HG03378 (cell line): ENCODE results near the gene FARP1.

Source experiments
- ATAC-seq: cut with Tn5 transposase; IDR thresholded peaks from one replicate; pipeline ENCODE4 v1.9.1; 2021; ENCODE audit warnings: mild to moderate bottlenecking, moderate library complexity; ENCODE audit not compliant: unreplicated experiment

FARP1 gene

DNA sequence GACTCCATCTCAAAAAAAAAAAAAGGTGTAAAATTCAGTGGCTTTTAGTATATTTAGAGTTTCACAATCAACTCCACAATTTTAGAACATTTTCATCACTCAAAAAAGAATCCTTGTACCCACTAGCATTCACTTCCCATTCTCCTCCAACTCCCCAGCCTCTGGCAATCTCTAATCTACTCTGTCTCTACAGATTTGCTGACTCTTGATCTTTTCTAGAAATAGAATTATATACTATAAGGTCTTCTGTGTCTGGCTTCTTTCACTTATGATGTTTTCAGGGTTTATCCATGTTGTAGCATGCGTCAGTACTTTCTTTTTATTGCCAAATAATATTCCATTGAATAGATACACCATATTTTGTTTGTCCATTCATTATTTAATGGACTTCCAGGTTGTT is 8.0 kb upstream of the FARP1 start:
- no peak for ATAC-seq

DNA sequence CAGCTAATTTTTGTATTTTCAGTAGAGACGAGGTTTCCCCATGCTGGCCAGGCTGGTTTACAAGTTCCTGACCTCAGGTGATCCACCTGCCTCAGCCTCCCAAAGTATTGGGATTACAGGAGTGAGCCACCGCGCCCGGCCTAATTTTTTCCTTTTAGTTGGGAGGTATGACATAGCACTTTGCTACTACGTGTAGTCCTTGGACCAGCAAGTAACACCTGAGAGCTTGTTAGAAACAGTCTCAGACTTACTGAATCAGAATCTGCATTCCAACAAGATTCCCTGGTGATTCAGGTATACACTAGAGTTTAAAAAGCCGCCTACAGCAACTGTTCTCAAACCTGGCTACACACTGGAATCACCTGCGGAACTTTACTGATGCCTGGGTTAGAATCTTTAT is 1.8 kb upstream of the FARP1 start:
- no peak for ATAC-seq

DNA sequence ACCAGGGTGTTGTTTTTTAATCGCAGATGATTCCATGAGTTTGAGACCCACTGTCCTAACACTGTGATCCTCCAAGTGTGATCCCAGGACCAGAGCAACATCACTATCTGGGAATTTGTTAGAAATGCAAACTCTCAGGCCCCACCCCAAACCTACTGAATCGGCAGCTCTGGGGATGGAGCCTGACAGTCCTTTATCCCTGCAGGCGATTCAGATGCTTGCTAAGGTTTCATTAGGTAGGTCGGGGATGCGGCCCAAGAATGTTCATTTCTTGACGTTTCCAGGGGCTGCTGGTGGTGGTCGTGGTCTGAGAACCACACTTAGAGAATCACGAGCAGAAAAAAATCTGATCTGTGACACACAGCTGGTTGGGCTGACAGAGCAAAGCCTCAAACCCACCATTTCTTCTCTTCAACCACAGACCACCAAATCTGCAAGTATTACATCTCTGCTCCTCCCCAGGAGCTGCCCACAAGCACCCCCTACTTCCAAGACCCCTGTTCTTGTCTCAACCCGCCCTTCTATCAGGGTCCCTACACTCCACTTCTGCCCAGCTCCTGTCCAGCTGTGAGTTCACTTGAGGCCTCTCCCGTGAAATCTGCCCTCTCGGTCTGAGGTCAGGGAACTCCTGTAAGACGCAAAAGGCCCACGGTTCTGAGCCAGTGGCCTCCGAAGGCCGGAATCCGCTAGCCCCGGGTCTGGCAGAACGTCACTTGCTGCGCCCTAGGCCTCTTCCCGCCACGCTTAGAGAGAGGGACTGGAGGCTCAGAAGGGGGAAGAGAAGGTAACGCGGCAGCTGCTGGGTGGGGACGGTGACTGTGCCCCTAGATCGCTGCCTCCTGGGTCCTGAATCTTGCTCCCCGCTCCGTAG is 1.1 kb upstream of the FARP1 start:
- ATAC-seq, result no peak

DNA sequence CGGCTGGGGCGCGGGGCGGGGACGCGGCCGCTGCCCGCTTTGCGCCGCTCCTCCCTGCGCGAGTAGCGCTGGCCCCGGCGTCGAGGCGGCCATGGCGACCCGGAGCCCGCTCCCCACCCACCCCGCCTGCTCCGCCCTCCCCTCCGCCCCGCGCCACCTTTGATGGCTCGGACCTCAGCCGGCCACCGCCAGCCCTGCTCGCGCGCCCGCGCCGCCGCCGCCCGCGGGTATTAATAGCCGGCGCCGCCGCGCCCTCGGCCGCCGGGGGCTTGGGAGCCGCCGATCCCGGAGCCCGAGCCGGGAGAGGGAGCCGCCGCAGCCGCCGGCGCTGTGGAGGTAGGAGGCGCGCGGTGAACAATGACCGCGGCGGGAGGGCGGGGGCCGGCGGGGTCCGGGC is 261 bp downstream of the FARP1 start:
- no peak for ATAC-seq

DNA sequence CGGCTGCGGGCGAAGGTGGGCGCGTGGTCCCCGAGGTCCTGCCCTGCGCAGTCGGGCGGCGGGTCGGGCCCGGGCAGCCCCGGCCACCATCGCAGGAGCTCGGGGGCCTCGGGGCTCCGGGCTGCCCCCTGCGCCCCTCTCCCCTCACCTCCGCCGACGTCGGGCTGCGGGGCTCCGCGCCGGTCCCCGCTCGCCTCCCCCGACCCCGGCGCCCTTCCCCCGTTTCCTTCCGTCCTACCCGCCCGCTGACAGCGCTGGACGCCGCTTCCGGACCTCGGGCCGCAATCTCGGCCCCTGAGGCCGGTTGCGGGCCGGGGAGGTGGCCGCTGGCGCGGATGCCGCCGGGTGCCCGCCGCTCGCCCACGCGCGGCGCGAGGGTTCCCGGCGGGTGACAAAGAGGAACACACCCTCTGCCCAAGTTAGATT is 720 bp downstream of the FARP1 start:
- no peak for ATAC-seq

DNA sequence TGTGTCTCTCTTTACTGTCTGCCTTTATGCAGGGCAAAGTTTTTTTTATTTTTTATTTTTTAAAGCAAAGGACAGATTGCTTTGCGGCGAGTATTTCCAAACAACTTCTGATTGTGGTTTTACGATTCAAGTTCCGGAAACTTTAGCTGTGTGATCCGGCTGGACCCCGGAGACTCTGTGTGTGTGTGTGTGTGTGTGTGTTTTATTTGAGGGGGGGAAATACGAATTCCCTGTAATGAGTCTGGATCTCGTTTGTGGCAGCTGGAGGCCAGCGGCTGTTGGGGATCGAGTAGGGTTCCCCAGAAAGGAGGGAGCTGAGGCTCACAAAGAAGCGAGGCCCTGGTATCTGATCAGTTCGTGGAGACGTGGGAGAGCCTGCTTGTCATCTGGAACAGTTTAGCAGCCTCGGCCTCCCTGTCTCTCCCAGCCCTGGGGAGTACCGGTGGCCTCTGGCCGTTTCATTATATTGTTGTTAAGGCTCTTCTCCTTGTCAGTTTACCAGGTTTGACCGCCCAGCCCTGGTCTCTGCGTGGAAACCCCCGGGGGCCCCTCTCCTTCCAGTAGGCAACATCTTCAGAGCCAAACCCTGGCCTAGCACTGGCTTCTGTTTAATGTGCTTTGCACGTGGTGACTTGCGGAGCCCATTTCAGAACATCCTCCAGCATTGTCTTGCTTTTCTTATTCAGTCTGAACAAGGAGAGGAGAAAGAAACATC is 1.3 kb downstream of the FARP1 start:
- no peak for ATAC-seq

DNA sequence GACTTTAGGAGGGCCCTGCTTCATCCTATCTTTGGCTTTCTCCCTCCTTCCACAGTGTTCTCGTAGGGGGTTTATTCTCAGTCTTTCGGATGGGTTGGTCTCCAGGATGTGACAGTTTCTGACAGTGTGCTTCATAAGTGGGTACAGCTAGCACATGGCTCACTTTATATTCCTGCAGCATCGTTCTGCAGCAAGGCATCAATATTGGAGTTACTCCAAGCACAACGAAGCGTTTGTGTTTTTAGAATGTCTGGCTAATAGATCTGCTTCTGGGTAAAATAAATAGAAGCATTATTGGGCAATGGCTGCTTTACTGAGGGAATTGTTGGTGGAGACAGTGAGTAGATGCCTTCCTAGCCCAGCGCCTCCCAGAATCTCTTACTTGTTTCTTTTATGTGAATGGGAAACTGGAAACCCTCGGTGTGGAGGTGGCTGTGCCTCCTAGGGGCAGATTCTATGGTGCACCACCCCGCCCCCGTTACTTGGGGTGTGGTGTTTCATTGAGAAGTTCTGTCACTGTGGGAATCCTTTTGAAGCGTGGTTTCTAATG is 2.0 kb downstream of the FARP1 start:
- no peak for ATAC-seq

DNA sequence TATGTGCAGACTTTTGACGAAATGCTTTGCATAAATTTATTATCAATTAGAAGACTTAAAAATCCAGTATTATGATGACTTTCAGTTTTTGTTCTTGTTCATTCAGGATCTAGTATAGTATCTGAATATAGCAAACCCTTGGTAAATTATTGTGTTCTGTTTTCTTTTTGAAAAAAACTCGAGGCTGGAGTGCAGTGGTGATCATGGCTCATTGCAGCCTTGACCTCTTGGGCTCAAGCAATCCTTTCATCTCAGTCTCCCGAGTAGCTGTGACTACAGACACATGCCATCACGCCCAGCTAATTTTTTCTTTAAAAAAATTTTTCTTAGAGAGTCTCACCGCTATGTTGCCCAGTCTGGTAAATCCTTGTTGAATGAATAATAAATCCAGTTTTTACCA is 4.6 kb downstream of the FARP1 start:
- no peak for ATAC-seq

DNA sequence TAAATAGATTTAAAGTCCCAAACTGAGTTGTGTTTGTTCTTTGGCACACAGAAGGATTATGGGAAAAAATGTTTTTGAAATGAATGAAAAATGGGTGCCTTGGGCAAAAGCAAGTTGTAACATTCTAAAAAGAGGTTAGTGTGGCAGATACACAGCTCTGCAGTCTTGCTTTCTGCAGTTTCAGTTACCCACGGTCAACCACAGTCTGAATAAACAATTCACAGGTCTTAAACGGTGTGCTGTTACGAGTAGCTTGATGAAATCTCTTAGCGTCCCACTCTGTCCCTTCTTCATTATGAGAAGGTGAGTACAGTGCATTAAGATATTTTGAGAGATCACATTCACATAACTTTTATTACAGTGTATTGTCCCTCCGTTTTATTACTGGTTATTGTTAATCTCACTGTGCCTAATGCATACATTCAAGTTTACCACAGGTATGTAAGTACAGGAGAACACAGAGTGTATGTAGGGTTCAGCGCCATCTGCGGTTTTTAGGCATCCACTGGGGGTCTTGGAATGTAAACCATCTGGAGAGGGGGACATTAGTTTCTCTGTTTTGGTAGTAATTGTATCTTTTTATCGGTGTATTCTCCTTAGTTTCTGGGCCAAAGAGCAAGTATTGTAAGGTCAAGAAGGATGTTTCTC is 8.1 kb downstream of the FARP1 start:
- ATAC-seq, result no peak

DNA sequence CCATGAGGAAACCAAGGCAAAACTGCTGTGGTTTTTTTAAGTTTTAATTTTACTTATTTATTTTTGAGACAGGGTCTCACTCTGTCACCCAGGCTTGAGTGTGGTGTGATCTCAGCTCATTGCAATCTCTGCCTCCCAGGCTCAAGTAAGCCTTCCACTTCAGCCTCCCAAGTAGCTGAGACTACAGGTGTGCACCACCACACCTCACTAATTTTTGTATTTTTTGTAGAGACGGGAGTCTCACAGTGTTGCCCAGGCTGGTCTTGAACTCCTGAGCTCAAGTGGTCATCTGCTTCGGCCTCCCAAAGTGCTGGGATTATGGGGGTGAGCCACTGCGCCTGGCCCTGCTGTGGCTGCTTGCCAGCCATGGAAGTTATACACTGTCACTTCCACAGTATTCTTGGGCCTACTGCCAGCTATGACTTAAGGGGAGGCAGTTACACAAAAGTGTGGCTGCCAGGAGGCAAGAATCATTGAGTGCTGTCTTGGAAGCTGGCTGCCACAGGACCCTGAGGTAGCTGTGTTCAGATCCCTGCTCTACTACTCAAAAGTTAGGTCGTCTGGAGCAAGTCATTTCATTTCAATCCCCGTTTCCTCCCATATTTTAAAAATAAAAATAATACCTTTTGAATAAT is 12.7 kb downstream of the FARP1 start:
- ATAC-seq, result no peak

DNA sequence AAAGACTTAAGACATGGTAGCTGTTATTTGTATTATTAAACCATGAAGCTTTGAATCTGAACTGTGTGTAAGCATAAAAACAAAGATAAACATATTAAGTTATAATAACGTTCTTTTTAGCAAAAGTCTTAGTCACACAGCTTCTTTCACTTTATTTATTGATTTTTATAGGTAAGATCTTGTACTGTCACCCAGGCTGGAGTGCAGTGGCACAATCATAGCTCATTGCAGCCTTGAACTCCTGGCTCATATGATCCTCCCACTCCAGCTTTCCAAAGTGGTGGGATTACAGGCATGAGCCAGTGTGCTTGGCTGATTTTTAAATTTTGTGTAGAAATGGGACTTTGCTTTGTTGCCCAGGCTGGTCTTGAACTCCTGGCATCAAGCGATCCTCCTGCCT is 13.4 kb downstream of the FARP1 start:
- ATAC-seq, result no peak

DNA sequence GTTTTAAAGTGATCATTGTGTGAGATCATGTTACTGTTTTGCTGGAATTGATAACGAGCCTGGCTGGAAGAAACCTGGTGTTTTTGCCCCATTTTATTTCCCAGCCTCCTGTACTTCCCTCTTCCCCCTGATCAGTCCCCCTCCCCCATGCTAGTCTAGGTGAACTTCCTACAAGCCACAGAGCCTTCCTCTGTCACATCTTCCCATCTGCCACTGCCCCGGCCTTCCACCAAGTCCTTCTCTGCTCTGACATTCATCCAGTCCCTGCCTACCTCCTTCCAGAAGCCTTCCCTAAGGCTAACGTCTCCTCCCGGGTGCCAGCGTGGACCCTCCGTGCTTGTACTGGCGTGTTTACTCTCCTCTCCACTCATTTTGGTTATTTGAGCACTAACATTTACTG is 14.3 kb downstream of the FARP1 start:
- no peak for ATAC-seq

DNA sequence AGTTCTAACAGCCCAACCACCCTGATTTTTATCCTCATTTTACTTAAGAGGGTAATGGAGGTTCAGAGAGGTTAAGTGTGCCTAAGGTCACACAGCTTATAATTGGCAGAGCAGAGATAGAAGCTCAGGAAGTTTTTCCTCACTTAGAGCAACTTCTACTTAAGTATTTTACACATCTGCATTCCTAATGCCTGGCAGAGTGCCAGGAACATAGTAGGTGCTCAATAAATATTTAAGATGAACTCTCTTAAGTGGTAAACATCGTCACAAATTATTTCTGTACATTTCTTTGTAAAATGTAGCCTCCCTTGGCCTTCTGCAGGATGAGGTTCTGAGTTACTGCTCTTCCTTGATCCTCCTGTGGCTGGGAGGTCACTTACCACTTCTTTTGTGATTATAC is 14.7 kb downstream of the FARP1 start:
- no peak for ATAC-seq

DNA sequence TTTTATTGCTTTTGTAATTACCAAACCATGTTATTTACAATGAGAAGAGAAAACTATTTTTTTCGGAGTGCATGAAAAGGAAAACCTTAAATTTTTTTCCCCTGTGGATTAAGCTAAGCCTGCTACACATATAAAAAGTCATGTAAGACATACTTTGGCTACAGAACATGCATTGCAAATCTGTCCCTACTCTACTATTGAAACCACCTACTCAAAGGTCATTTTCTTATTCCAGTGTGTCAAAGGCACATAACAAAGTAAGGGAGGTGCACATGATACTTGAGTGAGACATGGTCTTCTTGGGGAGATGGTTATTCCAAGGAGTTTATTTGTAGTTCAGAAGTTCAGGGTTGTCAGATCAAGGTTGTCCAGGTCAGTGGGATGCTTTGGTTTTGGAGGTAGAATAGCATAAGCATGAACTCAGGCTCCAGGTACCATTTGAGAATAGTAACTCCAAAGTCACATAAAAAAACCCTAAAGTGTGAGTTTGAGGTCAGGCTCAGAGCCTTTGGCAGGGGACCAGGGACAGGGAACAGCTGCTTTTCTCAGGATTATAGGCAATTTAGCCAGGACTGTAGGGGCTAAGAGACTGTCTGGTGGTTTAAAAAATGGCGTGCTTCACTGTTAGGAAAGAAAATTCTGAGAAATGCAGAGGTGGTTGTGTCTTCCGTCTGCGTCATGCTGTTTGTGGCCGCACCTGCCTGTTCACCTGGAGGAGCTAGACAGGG is 15.4 kb downstream of the FARP1 start:
- ATAC-seq, result no peak

DNA sequence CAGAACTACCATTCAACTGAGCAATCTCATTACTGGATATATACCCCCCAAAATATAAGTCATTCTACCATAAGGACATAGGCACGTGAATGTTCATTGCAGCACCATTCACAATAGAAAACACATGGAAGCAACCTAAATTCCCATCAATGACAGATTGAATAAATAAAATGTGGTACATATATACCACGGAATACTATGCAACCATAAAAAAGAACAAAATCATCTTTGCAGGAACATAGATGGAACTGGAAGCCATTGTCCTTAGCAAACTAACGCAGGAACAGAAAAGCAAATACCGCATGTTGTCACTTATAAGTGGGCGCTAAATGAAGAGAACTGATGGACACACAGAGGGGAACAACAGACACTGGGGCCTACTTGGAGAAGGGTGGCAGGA is 20.0 kb downstream of the FARP1 start:
- no peak for ATAC-seq

DNA sequence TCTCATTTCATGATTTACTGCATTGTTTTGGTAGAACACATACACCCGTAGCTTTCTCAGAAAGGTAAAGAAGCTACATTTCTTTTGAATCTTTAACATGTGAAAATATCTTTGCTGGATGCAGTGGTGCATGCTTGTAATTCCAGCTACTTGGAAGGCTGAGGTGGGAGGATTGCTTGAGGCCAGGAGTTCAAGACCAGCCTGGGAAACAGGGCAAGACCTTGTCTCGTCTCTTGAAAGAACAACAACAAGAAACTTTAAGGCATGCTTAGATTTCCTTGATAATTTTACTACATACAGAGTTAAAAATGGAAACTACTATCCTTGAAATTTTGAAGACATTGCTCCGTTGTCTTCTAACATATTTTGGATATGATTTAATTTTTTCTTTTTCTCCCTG is 26.4 kb downstream of the FARP1 start:
- ATAC-seq, result no peak

DNA sequence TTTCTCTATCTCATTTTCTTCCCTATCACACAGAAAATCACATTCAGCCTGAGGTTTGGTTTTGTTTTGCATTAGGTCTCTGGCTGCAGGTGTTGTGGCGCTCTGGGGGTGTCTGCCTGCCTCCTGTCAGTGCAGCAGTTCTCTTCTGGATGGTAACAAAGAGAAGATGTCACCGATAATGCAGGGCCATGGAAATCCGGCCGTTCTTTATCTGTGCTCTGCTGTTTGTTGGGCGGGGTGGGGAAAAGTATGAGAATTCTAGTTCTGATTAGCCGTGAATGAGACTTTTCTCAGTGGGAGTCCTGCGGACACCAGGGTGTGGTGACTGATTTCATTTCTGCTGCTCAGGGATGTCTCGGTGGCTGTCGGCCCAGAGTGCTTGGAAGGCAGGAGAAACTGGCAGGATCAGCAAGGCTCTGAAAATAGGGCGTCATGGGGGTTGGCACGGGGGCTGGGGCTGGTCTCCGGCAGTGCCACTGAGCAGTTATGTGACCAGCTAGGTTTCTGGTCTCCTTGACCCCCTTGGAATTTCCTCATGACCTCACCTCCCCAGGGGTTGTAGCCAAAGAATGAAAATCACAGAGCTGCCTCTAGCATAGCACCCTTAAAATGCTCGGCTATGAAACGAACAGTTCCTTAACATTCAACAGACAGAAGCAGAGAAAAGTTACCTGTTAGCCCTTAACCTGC is 29.2 kb downstream of the FARP1 start:
- no peak for ATAC-seq

DNA sequence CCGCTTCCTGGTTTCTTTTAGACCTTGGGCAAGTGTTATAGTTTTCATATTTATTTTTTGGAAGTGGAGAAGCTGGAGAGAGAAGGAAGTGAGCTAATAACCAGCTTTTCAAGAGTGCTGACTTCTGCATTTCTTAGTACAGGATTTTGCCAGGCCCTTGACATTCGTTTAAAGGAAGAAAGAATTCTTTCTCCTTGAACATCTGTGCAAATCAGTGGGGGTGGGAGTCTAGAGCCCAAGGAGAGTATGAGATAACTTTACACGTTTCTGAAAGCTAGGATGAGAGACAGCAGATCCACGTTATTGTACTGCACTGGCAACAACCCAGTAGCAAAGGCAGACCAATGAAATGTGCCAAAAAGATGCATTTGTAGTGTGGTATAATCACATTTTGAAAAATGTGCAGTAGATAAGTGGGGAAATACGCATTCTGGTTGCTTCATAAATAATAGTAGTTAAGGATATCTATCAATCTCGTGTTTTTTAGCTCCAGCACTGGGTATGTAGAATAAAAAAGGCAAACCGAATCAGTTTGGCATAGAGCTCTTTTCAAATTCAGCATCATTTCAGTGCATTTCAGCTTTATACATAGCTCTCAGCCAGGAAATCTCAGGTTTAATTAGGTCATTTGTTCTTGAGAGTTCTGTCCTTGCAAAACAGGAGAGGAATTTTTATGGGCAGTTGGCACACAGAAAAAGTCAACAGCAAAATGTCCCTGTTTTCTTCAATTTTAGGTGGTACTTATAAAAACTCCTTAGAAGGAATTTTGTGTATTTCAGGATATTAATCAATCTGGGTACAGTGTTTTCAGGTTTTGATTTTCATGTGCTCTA is 29.9 kb downstream of the FARP1 start:
- no peak for ATAC-seq
